ENCODE results near the gene CPLANE2. TPM values are rescaled to one million over a fixed set of nuclear protein-coding genes. Genes with fewer than 3 reads are reported as not detected.

Gene CPLANE2
- total and polyA plus RNA-seq, 5 donors, result 4.0 to 11.9 (median 5.8) TPM

GRCh38 chr1:16242556-16243214 is 5.7 kb upstream of the CPLANE2 start:
- Histone ChIP-seq H3K4me1 (ENCODE audit: control insufficient read depth, insufficient read depth, low read length) (peaks cover 9% of the 10 kb centered on the region), H3K4me3 (ENCODE audit: low read length) (no peak overlapping the region), H3K27me3 (ENCODE audit: control insufficient read depth, insufficient read depth) (no peaks in the 10 kb centered on the region), H3K9me3 (ENCODE audit: control insufficient read depth, low read length) (no peaks in the 10 kb centered on the region), H3K27ac (ENCODE audit: low read length) (no peak overlapping the region)
- WGBS, result 84% methylated on average over 17 of the region's 17 CpGs
- intact Hi-C loops (cut with DNase I), result loop anchor here in 3 of 4 donors (5.0 to 10.0 kb wide), 2 partner anchors 112 to 155 kb away; partner anchors contain the start of gene FBXO42 (in 2 of the 3)
- DNase-seq, result peak in 1 of 3 donors; percentile 37
- ATAC-seq, result peak in 1 of 2 donors; percentile 3

DNA sequence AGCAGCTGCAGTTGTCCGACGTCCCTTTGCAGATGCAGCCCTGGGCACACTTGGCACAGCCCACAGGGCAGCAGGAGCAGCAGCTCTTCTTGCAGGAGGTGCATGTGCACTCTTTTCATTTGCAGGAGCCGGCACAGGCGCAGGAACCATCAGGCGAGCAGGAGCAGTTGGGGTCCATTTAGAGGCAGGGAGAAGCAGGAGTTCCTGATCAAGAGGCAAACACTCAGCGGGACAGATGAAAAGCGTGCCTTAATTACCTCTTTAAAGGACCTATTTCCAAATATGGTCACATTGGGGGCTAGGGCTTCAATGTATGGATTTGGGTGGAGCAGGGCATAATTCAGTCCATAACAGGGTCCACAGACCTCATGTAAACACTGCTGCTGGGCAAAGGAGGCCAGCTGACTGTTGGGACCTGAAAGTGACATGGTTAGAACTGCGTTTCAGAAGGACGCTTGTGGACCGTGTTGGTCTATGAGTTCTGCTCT is 4.3 kb upstream of the CPLANE2 start:
- DNase-seq, result peak in 1 of 3 donors; percentile 30
- Histone ChIP-seq H3K27ac (ENCODE audit: low read length) (no peak overlapping the region), H3K9me3 (ENCODE audit: control insufficient read depth, low read length) (no peaks in the 10 kb centered on the region), H3K4me1 (ENCODE audit: control insufficient read depth, insufficient read depth, low read length) (peaks cover 3% of the 10 kb centered on the region), H3K4me3 (ENCODE audit: low read length) (no peak overlapping the region), H3K27me3 (ENCODE audit: control insufficient read depth, insufficient read depth) (no peaks in the 10 kb centered on the region)
- intact Hi-C loops (cut with DNase I), result loop anchor here in 3 of 4 donors (5.0 to 10.0 kb wide), 2 partner anchors 114 to 154 kb away; partner anchors contain the start of gene FBXO42 (in 2 of the 3)
- no peak for ATAC-seq
- WGBS, result 80% methylated on average over 10 of the region's 10 CpGs

DNA sequence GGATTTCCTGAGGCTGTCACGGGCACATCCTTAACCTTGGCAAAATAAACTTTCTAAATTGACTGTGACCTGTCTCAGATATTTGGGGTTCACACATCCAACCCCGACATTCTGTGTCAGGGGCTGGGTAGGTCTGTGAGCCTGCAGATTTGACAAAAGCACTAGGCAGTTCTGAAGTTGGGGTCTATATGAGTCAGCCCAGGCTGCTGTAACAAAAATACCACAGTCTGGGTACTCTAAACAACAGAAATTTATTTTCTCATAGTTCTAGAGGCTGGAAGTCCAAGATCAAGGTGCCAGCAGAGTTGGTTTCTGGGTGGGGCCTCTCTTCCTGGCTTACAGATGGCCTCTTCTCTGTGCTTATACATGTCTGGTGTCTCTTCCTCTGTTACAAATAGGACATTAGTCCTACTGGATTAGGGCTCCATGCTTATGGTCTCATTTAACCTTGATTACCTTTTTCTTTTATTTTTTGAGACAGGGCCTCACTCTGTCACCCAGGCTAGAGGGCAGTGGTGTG is 3.0 kb upstream of the CPLANE2 start:
- 90% methylated on average over 2 of the region's 2 CpGs for WGBS
- ATAC-seq (no peak), DNase-seq (no peak)
- H3K27me3 ChIP-seq (ENCODE audit: control insufficient read depth, insufficient read depth), result no peaks in the 10 kb centered on the region
- no peak overlapping the region for H3K27ac ChIP-seq (ENCODE audit: low read length)
- H3K4me3 ChIP-seq (ENCODE audit: low read length), result no peak overlapping the region
- H3K4me1 ChIP-seq (ENCODE audit: control insufficient read depth, insufficient read depth, low read length), result peaks cover 3% of the 10 kb centered on the region
- intact Hi-C loops (cut with DNase I), result loop anchor here in 3 of 4 donors (5.0 to 10.0 kb wide), 2 partner anchors 115 to 153 kb away; partner anchors contain the start of gene FBXO42 (in 2 of the 3)
- H3K9me3 ChIP-seq (ENCODE audit: control insufficient read depth, low read length), result no peaks in the 10 kb centered on the region

DNA sequence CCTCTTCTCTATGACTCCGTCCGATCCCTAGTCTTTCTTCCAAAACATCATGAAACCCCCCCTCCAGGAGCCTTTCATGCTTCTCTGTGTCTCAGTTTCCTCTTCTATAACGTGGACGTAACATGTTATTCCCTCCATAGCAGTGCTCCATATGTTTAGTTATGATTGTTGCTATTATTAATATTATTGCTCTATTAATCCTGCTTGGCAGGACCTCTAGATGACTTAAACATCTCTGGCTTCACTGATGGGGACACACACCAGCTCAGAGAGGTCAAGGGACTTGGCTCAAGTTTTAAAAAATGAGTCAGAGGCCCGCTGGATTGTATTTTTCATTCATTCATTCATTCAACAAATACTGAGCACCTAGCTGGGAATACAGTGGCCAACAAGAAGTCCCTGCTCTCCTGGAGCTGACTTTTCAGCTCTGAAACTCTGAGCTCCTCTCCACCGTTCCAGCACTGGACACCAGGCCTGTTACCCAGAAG is 404 bp upstream of the CPLANE2 start:
- Histone ChIP-seq H3K9me3 (ENCODE audit: control insufficient read depth, low read length) (no peaks in the 10 kb centered on the region), H3K4me3 (ENCODE audit: low read length) (peak overlapping the region; percentile 17), H3K4me1 (ENCODE audit: control insufficient read depth, insufficient read depth, low read length) (no peaks in the 10 kb centered on the region), H3K27me3 (ENCODE audit: control insufficient read depth, insufficient read depth) (no peaks in the 10 kb centered on the region), H3K27ac (ENCODE audit: low read length) (peak overlapping the region; percentile 5)
- peak in 1 of 3 donors; percentile 11 for DNase-seq
- no peak for ATAC-seq
- intact Hi-C loops (cut with DNase I), result no loop called here
- WGBS, result 24% methylated on average over 6 of the region's 6 CpGs

GRCh38 chr1:16235944-16236510 is 956 bp downstream of the CPLANE2 start:
- H3K4me3 ChIP-seq (ENCODE audit: low read length), result peak overlapping the region; percentile 49
- H3K4me1 ChIP-seq (ENCODE audit: control insufficient read depth, insufficient read depth, low read length), result no peaks in the 10 kb centered on the region
- no peaks in the 10 kb centered on the region for H3K9me3 ChIP-seq (ENCODE audit: control insufficient read depth, low read length)
- 47% methylated on average over 6 of the region's 6 CpGs for WGBS
- no peaks in the 10 kb centered on the region for H3K27me3 ChIP-seq (ENCODE audit: control insufficient read depth, insufficient read depth)
- peak; percentile 60 to 62 for ATAC-seq
- peak overlapping the region; percentile 44 for H3K27ac ChIP-seq (ENCODE audit: low read length)
- peak in 2 of 3 donors; percentile 29 to 49 for DNase-seq
- intact Hi-C loops (cut with DNase I), result no loop called here

DNA sequence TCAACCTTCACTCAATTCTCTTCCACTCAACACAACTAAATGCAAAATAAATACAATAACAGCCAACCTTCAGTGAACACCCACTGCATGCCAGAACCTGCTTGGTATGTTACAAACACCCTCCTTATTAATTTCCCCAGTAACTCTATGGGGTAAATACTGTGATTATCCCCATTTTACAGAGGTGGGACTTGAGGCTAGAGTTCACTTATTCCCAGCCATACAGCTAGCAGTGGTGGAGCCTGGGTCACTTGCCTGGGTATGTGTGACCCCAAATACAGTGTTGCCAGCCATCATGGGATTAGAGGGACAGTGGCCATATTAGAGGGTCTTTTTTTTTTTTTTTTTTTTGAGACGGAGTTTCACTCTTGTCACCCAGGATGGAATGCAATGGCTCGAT is 1.6 kb downstream of the CPLANE2 start:
- Histone ChIP-seq H3K27me3 (ENCODE audit: control insufficient read depth, insufficient read depth) (no peaks in the 10 kb centered on the region), H3K4me1 (ENCODE audit: control insufficient read depth, insufficient read depth, low read length) (no peaks in the 10 kb centered on the region), H3K9me3 (ENCODE audit: control insufficient read depth, low read length) (no peaks in the 10 kb centered on the region), H3K4me3 (ENCODE audit: low read length) (no peak overlapping the region), H3K27ac (ENCODE audit: low read length) (no peak overlapping the region)
- intact Hi-C loops (cut with DNase I), result no loop called here
- no peak for ATAC-seq
- WGBS, result 88% methylated on average over 2 of the region's 2 CpGs
- DNase-seq, result peak in 1 of 3 donors; percentile 4

GRCh38 chr1:16233431-16233830 is 3.6 kb downstream of the CPLANE2 start:
- WGBS, result 96% methylated on average over 8 of the region's 8 CpGs
- Histone ChIP-seq H3K9me3 (ENCODE audit: control insufficient read depth, low read length) (no peaks in the 10 kb centered on the region), H3K4me3 (ENCODE audit: low read length) (no peak overlapping the region), H3K27me3 (ENCODE audit: control insufficient read depth, insufficient read depth) (no peaks in the 10 kb centered on the region), H3K27ac (ENCODE audit: low read length) (no peak overlapping the region), H3K4me1 (ENCODE audit: control insufficient read depth, insufficient read depth, low read length) (no peaks in the 10 kb centered on the region)
- ATAC-seq (no peak), DNase-seq (peak in 1 of 3 donors; percentile 30)
- intact Hi-C loops (cut with DNase I), result no loop called here

DNA sequence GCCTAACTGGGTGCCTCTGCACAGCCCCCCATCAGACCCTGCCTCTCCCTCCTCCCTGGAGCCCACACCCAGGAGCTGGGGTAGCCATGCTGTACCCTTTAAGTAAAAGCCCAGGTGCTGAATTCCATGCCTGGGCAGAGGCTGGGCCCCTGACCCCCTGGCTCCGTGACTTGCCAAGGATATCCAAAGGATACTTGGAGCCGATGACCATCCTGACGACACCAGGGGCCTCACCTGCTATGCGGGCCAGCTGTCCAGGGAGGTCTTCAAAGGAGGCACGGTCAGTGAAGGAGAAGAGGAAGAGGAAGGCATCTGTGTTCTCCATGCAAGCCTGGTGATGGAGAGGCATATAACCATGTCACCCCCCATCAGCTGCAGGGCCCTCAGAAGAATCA is 4.7 kb downstream of the CPLANE2 start:
- no peak overlapping the region for H3K27ac ChIP-seq (ENCODE audit: low read length)
- ATAC-seq, result no peak
- peak in 1 of 3 donors; percentile 26 for DNase-seq
- H3K9me3 ChIP-seq (ENCODE audit: control insufficient read depth, low read length), result no peaks in the 10 kb centered on the region
- no peaks in the 10 kb centered on the region for H3K4me1 ChIP-seq (ENCODE audit: control insufficient read depth, insufficient read depth, low read length)
- H3K4me3 ChIP-seq (ENCODE audit: low read length), result no peak overlapping the region
- no peaks in the 10 kb centered on the region for H3K27me3 ChIP-seq (ENCODE audit: control insufficient read depth, insufficient read depth)
- intact Hi-C loops (cut with DNase I), result no loop called here
- 96% methylated on average over 5 of the region's 5 CpGs for WGBS

GRCh38 chr1:16231331-16232315 is 5.4 kb downstream of the CPLANE2 start:
- intact Hi-C loops (cut with DNase I), result no loop called here
- DNase-seq (peak in 2 of 3 donors; percentile 50 to 55), ATAC-seq (no peak)
- Histone ChIP-seq H3K27me3 (ENCODE audit: control insufficient read depth, insufficient read depth) (no peaks in the 10 kb centered on the region), H3K4me1 (ENCODE audit: control insufficient read depth, insufficient read depth, low read length) (no peaks in the 10 kb centered on the region), H3K9me3 (ENCODE audit: control insufficient read depth, low read length) (no peaks in the 10 kb centered on the region), H3K27ac (ENCODE audit: low read length) (no peak overlapping the region), H3K4me3 (ENCODE audit: low read length) (no peak overlapping the region)
- WGBS, result 93% methylated on average over 35 of the region's 35 CpGs

DNA sequence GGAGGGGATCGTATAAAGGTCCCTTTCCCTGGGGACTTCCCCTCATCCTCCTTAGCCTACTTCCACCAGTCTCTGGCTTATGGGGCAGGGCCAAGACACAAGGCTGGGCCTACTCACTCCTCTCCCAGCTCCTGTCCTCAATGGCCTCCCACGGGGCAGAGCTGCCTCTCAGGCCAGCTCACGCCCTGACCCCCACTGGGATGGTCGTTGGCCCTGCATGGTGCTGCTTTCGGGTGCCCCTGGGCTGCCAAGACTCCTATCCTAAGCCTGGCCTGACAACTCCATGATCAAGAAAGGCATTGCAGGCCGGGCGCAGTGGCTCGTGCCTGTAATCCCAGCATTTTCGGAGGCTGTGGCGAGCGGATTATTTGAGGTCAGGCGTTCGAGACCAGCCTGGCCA is 6.2 kb downstream of the CPLANE2 start:
- intact Hi-C loops (cut with DNase I), result no loop called here
- Histone ChIP-seq H3K27me3 (ENCODE audit: control insufficient read depth, insufficient read depth) (no peaks in the 10 kb centered on the region), H3K9me3 (ENCODE audit: control insufficient read depth, low read length) (no peaks in the 10 kb centered on the region), H3K27ac (ENCODE audit: low read length) (no peak overlapping the region), H3K4me1 (ENCODE audit: control insufficient read depth, insufficient read depth, low read length) (no peaks in the 10 kb centered on the region), H3K4me3 (ENCODE audit: low read length) (no peak overlapping the region)
- 87% methylated on average over 13 of the region's 13 CpGs for WGBS
- no peak for ATAC-seq
- peak in 2 of 3 donors; percentile 24 to 34 for DNase-seq
